NCI-H2171 treated with DMSO at 0.1 percent for 48 hours (cell line): ENCODE data around the gene ZBTB17.
"Not testable (repeated sequence)": the region's sequence is repeated elsewhere in the genome, so short reads cannot be mapped to it uniquely, and the experiment has no call there.

Experiments
- DNase-seq: peaks from one replicate; lab custom pipeline; 2025; lab: John Stamatoyannopoulos, UW

Gene ZBTB17

DNA sequence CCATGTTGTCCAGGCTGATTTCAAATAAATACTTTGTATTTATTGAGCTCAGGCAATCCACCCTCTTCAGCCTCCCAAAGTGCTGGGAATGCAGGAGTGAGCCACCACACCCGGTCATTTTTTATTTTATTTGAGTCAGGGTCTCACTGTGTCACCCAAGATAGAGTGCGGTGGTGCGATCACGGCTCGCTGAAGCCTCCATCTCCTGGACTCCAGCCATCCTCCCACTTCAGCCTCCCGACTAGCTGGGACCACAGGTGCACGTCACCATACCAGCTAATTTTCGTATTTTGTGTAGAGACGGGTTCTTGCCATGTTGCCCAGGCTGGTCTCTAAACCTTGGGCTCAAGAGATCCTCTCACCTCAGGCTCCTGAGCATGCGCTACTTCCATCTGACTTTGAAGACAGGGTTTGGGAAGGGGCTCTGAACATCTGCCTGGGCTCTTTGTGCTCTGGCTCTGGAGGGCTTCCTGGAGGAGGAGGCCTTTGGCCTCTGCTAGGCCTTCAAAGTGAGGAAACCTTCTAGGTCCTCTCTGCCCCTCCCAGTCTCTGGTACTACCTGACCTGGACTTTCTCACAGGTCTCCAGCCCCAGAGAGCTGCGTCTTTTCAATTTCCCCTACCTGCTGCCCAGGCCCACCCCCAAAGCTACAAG lies 36.2 kb upstream of the ZBTB17 start:
- no peak for DNase-seq

DNA sequence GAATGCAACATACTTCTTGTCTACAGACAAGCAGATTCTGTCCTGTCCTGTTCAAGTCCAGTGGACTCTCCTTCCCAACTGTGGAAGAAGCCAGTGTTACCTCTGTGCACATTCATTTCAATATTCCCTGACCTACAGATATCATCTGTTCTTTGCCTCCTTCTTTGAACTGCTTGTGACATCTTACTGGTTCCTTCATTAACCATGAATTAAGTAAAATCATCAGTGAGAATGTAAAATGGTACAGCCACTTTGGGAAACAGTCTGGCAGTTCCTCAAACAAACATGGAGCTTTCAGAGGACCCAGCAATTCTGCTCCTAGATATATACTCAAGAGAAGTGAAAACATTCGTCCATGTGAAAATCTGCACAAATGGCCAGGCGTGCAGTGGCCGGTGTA lies 34.9 kb upstream of the ZBTB17 start:
- no peak for DNase-seq

- no peak for DNase-seq
Measured at GRCh38 chr1:16009678-16010077, 33.8 kb upstream of the ZBTB17 start.

DNA sequence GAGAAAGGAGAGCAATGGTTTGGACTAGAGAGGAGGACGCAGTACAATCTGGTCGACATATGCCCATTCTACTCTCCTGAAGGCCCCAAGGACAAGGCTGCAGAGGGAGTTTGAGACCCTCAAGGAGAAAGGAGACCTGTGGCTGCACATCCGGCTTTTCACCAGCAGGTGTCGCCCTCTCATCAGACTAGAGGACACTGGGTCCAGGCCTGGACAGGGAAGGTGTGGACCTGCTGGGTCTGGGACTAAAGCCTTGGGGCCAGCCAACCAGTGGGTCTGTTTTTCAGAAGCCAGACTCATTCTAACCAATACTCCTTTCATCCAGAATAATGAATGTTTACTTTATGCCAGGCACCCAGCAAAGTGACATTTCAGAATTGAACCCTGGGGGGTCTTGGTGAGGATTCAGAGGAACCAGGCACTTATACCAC lies 33.1 kb upstream of the ZBTB17 start:
- peak; percentile 68 for DNase-seq

DNA sequence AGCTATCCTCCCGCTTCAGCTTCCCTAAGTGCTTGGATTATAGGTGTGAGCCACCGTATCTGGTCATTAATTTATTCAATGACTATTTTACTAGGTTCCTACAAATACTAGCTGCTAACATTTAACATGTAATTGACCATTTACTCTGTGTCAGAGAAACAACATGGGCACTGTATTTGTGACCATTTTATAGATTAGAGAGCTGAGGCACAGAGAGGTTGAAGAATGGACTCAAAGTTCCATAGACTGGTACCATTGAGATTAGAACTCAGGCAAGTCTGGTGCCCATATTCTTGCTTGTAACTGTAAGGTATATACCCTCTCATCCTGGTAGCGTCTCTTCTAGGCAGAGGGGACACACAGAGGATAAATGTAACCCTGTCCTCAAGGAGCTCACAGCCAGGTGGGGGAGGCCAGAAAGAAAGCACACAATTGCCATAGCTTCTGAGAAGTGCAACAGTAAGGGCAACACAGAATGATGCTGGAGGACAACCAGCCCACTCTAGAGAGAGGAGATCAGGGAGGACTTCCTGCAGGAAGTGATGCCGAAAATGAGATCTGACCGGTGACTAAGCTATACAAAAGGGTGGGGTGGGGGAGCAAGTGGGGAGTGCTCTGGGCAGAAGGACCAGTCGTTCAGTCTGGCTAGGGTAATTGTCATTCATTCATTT lies 31.9 kb upstream of the ZBTB17 start:
- no peak for DNase-seq

DNA sequence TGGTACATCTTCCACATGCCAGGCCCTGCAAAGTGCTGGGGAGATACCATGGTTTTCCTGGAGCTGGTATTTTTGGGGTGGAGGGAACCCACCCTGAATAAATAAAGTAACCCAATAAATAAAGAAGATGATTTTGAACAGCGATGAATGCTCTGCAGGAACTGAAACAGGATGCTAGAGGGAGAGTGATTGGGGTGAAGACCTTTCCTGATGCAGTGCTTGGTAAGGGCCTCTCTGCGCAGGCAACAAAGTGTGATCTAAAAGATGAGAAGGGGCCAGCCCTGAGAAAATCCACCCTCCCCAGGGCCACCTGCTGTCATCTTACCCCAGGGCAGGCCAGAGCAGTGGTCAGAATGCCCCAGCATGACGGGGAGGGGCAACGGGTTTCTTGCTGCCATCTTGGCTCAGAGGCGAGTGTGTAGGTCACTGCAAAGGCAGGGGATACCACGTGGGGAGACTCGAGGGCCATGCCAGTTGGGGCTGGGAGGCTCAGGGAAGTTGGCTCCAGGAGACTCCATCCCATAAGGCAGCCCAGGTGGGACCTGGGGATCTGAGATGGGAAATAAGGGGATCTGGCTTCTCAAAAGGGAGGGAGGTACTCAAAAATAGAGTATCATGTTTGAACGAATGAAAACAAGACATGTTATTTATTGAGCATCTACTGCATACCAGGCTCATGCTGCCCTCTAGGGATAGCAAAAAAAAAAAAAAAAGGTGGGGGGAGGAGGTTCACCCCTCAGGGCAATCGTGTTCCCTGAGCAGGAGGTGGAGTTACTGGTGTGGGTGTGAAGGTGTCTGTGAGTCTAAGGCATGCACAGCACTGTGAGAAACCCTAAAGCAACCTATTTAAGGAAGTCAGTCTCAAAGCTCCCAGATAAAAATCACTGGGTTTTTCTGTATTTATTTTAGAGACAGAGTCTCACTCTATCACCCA lies 30.9 kb upstream of the ZBTB17 start:
- DNase-seq = no peak

DNA sequence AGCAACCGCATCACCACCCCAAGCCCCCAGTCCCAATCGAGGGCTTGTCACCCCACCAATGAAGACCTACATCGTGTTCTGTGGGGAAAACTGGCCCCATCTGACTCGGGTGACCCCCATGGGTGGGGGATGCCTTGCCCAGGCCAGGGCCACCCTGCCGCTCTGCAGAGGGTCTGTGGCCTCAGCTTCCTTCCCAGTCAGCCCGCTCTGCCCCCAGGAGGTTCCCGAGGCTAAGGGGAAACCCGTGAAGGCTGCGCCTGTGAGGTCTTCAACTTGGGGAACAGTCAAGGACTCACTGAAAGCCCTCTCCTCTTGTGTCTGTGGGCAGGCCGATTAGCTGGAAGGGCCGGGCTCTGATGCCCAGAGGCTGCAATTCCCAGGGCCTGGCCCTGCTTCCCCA lies 30.1 kb upstream of the ZBTB17 start:
- DNase-seq = no peak

DNA sequence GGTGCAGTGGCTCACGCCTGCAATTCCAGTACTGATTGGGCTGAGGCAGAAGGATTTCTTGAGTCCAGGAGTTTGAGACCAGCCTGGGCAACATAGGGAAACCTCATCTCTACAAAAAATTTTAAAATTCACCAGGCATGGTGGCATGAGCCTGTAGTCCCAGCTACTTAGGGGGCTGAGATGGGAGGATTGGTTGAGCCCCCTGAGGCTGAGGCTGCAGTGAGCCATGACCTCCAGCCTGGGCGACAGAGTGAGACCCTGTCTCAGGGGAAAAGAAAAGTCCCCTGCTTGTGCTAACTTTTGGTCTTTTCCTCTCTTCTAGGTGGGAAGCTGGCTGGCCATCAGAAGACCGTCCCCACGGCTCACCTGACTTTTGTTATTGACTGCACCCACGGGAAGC lies 29.7 kb upstream of the ZBTB17 start:
- no peak for DNase-seq

DNA sequence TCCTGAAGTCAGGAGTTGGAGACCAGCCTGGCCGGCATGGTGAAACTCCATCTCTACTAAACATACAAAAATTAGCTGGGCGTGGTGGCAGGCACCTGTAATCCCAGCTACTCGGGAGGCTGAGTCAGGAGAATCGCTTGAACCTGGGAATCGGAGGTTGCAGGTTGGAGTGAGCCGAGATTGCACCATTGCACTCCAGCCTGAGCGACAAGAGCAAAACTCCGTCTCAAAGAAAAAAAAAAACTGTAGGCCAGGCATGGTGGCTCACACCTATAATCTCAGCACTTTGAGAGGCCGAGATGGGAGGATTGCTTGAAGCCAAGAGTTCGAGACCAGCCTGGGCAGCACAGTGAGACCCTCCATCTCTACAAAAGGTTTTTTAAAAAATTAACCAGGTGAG lies 25.4 kb upstream of the ZBTB17 start:
- DNase-seq = not testable (repeated sequence)

- no peak for DNase-seq
Measured at GRCh38 chr1:15998929-15999328, 23.0 kb upstream of the ZBTB17 start.

GRCh38 chr1:15997637-15998280 lies 21.9 kb upstream of the ZBTB17 start:
- DNase-seq = no peak

- DNase-seq = no peak
Measured at GRCh38 chr1:15997076-15997585, 21.2 kb upstream of the ZBTB17 start.

- DNase-seq = no peak
Measured at GRCh38 chr1:15994590-15995351, 18.9 kb upstream of the ZBTB17 start.

GRCh38 chr1:15994081-15994480 lies 18.2 kb upstream of the ZBTB17 start:
- DNase-seq = no peak

- DNase-seq = no peak
Measured at GRCh38 chr1:15993666-15994065, 17.8 kb upstream of the ZBTB17 start.

DNA sequence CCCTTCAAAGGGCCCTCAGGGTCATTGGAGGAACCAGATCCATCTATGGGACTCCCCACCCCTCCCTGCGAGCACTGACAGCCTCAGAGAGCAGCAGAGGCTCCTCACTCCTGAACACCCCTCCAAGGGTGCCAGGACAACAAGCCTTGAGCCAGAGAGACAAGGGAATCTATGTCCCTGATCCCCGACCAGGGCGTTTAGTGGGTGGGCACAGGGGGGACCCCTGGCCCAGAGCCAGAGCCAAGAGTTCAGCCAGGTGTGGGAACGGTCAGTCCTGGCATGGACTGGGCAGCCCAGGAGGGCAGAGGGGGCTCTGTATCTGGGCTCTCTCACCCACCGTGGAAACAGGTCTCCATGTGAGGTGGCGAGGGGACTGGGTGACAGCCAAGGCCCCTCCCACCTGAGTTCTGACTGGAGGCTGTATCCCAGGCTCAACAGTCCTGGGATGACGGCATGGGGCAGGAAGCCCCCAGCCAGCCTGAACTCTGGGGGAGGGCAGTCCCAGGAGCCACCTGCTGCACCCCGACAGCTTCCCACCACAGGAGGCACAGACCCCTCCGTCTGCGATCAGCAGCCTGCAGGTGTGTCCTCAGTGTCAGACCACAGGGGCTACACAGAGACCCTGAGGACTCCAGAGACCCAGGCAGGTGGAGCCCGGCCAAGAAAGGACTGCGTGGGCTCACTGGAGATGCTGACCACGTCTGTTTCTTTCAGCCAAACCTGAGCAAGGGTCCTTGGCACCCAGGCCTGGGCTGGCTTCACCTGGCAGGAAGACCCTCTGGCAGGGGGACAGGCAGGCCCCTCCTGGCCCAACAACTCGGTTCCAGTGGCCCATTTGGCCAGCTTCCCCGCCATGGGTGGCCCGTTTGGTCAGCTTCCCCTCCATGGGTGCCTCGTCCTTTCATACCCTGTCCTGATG lies 16.9 kb upstream of the ZBTB17 start:
- no peak for DNase-seq

- DNase-seq = no peak
Measured at GRCh38 chr1:15992187-15992553, 16.3 kb upstream of the ZBTB17 start.

- no peak for DNase-seq
Measured at GRCh38 chr1:15991427-15992186, 15.7 kb upstream of the ZBTB17 start.

DNA sequence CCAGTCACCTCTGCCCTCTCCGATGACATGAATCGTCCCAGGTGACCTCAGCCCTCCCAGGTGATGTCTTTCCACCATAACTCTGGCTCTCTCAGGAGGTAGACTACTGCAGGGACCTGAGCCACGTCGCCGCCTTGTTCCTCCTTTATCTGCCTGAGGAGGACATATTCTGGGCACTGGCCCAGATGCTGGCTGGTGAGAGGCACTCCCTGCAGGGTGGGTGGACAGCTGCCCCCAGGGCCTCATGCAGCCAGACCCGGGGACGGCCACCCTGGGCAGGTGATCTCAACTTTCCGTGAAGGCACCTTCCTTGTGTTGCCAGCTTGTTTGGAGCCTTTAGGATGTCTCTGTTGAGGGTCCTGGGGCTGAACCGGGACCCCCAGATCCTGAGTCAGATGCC lies 13.9 kb upstream of the ZBTB17 start:
- no peak for DNase-seq
